MM.1S (cell line): Measurements from ENCODE around the gene PIK3CG.

Experiments
- CTCF ChIP-seq: fragments of 300-600 bp; sonication (generic); IDR thresholded peaks from 2 replicates; pipeline ENCODE4 v1.5.1; 2016; ENCODE audit warnings: antibody characterized with exemption, low read length, mixed read lengths
- EZH2phosphoT487 ChIP-seq: fragments of 300-600 bp; sonication (generic); IDR thresholded peaks from 2 replicates; pipeline ENCODE4 v1.6.1; 2018; ENCODE audit warnings: antibody characterized with exemption, low read length

- TF ChIP-seq EZH2phosphoT487, result no peak
- no peak for TF ChIP-seq CTCF
Measured at GRCh38 chr7:106855540-106856132, 9.4 kb upstream of the PIK3CG start.
